NCI-H446 treated with DMSO at 0.1 percent for 48 hours (cell line): ENCODE results near the gene SPTSSB.
A peak's percentile ranks its signal among the peaks of the same experiment; 100 is the strongest.

Source experiments
- DNase-seq: peaks from one replicate; lab custom pipeline; 2025; lab: John Stamatoyannopoulos, UW

The SPTSSB gene

DNA sequence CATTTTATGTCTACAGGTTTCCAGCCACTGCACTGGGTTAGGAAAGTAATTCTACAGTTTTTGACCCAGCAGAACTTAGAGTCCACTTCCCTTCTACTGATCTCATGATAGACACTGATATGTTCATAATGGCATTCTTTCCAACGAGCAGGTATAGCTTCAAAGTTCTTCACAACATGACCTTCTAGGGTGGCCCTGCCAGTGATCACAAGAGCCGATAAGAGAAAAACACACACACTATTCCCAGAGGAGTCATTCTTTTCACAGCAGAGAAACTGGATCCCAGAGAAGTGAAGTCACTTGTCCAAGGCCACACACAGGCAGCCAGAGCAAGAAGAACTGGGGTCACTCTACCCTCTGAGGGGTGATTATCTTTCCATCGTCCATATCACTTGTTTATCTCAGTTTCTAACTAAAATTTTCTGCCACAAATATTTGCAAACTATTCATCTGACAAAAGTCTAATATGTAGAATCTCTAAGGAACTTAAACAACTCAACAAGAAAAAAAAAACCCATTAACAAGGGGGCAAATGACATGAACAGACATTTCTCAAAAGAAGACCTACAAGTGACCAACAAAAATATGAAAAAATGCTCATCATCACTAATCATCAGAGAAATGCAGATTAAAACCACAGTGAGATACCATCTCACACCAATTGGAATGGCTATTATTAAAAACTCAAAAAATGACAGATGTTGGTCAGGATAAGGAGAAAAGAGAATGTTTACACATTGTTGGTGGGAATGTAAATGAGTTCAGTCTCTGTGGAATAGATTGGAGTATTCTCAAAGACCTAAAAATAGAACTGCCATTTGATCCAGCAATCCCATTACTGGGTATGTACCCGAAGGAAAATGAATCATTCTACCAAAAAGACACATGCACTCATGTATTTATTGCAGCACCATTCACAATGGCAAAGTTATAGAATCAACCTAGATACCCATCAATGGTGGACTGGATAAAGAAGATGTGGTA lies 31.5 kb downstream of the SPTSSB start:
- DNase-seq = no peak

DNA sequence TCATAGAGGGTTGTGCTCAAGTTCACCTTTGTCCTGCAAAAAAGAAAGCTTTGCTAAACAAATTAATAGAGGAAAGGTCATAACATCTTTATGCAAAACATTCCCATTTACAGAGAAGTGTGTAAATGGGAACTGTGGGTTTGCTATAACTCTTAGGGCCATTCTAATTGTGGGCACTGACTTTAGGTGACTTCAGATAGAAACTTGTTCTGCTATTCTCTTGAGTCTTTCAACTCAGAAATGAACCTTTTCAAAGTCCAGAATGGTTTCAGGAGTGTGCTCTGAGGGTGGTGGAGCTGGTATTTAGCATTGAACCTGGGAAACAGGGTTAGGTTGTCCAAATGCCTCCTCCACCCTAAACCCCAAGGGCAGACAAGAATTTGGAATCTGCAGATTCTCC lies 34.0 kb downstream of the SPTSSB start:
- DNase-seq = no peak

DNA sequence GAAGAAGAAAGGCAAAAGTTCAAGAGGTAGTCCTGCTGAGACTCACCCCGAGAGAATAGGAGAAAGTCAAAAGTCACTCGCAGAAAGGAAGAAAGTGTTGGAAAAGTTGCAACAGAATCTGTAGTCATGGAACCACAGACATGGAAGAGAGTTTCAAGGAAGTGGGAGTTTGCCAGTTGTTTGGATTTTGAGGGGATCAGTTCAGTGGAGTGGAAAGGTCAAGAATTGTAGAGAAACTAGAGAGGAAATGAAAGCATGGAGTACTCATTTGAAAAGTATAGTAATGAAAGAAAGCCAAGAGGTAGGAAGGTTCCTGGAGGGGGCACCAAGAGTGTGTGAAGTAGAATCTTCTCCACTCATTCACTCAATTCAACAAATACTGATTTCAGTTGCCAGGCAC lies 34.7 kb downstream of the SPTSSB start:
- no peak for DNase-seq

DNA sequence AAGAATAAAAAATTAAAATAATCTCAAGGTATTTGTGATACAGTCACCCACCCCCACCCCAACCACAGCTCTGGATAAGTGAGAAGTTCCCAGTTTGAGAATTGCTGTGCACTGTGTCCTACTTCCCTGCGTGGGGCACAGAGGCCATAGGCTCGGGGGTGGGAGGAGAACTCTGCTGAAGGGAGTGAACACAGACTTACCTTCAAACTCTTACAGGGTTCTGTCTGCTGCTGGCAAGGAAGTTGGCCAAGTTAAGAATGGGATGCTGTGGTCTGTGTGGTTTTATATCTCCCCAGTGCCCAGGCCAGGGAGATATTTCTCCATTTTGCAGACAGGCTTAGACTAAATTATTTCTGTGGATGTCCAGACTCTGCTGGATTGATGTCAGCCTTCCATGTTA lies 37.6 kb downstream of the SPTSSB start:
- no peak for DNase-seq

DNA sequence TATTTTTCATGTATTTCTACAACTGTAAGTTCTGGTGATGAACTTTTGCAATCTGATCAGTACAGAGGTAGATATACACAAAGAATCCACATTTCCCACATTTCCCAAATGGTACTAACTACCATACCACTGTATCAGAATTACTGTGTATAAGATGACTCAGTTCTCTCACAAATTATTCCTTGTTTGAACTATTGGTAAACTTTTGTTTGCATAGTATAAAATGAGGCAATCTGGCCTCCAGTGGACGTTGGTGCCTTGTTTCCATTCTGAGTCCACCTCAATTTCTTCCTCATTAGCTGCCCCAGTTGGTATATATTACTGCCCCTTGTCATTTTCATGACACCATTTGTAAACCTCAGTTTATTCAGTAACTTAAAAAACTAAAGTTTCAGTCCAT lies 38.5 kb downstream of the SPTSSB start:
- DNase-seq = no peak

DNA sequence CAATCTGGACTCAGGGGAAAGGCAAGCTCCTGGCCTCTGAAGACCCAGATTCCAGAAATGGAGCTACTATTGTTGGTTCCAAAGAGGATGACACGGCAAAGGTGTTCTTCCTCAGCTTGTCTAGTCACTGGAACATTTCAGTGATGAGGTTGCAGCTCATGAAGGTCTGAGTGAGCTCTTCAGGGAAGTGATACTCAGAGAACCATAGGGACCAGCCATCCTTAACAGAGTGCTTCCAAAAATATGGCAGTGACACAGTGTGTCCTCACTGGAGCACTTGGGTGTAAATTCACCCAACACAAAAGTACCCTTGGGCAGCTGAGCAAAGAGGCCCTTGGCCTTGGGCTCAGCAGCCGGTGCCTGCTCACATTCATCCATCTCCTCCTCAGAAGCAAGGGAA lies 46.3 kb downstream of the SPTSSB start:
- no peak for DNase-seq

DNA sequence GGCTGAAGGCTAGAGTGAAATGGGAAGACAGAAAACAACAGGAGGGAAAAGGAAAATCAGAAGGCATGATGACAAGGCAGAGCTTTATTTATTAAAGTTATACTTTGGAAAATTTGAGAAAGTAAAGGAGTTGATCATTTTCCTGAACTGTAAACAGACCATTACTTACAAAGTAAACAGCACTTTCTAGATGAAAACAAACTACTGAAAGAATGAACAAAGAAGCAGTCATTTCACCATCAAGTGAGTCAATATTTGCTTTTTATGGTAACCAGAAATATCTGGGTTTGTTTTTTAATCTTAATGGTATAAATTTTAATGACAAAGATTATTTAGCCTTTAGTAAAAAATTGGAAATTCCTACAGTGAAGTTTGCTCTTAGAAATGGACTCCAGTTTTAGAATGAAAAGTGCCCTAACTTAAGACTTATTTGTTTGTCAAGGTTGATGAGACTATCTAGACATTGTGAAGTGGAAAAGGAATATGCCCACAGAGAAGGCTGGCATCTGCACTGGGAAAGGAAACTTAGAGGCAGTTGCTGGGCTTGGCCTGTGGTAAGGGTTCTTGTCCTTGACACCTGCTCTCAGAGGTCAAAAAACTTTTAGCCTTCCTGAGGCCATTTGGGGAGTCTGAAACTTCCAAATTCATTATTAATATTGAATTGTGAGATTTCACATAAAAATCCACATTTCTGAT lies 47.2 kb downstream of the SPTSSB start:
- no peak for DNase-seq

DNA sequence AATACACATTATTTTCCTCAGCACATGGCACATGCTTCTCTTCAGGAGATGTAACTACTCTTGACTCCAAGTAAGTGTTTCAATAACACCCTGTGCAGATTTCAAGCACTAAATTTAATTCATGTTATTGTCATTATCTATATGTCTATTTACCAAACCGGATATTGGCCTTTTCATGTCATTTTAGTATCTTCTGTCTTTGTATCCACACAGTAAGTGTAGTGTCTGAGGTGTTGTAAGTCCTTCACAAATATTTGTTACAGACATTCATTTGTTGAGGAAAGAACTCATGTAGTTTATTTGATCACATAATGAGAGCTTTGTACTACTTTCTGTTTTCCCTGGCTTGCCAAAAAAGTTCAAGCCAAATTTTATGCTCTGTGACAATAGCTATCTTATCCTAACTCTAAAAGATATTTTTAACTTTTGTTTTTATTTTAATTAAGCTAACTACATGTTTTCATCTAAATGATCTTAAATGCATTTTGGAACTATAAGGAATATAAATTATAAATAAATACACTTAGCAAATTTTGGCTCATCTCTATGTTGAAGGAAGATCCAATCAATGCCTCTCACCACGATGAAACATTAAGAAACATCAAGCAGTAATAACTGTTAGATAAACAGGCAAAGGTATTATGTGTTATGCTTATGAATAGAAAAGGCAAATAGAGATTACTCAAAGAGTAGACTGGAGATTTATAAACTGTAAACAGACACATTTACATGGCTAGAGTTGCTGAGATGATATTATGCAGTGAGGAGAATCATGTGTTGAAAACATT lies 48.3 kb downstream of the SPTSSB start:
- DNase-seq = no peak

DNA sequence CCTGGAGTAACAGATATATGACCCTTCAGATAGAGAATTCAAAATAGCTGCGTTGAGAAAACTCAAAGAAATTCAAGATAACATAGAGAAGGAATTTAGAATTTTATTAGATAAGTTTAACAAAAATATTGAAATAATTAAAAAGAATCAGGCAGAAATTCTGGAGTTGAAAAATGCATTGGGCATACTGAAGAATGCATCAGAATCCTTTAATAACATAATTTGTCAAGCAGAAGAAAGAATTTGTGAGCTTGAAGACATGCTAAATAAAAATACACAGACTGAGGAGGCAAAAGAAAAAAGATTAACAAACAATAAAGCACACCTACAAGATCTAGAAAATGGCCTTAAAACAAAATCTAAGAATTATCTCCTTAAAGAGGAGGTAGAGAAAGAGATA lies 50.5 kb downstream of the SPTSSB start:
- no peak for DNase-seq

DNA sequence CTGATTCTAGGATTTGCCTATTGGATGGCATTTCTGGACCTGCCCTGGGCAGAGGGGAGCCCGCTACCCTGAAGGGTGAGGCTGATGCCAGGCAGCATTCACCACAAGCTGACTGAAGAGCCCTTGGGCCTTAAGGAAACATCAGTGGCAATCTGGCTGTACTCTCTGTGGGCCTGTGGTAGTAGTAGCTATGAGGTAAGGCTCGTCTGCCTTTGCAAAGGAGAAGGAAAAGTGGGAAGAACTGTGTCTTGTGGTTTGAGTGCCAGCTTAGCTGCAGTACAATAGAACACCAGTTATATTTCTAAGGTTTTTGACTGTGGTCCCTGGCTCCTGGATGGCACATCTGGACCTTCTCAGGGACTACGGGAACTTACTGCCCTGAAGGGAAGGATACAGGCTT lies 51.5 kb downstream of the SPTSSB start:
- DNase-seq = no peak

DNA sequence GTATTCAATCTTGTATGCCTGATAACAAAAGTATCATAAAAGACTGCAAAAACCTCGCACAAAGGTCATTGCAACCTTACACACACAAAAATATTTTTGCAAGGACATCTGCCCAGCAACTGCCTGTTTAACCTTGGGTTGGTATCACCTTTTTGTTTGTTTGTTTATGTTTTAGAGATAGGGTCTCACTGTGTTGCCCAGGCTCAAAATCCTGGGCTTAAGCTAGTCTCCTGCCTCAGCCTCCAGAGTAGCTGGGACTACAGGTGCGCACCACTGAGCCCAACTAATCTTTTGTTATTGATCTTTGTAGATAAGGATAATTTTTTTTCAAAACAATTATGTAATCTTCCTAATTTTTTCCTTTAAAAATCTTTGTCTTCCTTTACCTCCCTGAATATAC lies 54.2 kb downstream of the SPTSSB start:
- DNase-seq = no peak

DNA sequence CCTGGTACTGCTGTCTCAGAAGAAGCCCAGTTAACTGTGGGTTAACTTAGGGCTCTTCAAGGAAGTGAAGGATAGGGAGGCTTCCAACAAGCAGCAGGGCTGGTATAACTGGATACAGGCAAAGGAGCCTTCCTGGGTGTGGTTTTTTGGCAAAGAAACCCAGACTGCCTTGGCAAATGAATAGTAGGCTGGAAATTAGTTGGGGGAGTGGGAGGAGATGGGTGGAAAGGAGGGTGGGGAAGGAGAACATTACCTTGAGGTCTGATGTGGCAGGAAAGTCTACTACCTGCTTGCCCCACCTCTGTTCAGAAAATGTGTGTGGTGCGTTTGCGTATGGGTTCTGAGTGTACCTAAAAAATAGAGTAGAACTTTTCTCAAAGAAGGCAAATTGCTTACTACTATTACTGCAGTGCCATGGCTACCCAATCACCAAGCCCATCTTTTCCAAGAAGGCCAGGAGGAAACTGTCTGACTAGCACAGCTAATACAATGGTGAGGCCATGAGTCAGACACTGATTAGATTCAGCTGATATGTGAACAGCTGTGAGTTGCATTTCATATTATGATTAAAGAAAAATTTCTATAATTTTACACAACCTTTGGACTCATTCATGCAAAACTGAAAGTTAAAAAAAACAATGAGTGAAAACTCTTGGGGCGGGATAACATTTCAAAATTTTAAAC lies 55.2 kb downstream of the SPTSSB start:
- no peak for DNase-seq

DNA sequence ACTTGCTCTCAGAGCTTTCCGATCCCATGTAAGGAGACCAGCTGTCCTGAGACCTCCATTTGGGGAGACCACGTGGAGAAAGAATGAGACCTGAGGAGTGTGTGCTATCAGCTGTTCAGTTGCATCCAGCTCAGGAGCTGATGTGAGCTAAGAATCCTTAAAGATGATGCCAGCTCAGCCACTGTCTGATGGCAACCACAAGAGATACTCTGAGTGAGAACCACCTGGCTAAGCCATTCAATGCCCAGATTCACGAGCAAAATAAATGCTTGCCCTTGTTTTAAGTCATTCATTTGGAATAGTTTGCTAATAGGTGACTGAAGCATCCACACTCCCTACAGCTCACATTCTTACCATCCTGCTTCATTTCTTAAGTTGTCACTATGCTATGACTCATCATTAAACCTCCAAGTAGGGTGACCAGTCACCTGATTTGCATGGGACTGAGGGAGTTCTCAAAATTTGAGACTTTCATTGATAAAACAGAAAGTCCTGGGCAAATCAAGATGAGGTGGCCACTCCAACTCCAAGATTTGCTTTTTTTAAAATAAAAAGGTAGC lies 56.4 kb downstream of the SPTSSB start:
- no peak for DNase-seq

DNA sequence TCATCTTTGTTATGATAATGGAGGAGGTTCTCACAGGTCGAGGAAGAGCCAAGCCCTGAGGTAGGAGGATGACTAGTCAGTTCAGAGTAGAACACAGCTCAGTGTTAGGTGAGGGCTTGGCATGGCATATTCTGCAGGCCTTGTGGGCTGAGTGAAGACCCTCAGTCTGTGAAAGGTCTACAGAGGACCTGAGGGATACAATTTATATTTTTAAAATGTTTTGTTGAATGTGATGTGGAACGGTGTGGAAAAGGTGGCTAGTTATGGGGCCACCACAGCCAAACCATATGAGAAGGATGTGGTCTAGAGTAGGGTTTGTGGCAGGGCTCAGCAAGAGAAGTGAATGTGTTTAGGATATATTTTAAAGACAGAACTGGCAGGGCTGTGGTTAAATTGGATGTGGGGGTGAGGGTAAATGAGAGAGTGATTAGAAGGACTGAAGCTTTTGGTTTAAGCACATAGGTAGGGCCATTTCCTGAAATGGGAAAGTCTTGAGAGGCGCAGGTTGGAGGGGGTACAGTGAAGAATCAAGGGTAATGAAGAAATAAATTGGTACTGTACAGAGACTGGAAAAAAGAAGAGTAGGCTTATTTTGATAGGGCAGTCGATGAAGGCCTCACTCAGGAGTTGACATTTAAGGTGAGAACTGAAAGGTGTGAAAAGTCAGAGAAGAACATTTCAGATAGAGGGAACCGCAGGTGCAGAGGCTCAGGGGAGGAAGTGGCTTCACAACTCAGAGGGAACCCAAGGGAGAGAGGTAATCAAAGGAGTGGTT lies 60.5 kb downstream of the SPTSSB start:
- DNase-seq = no peak

DNA sequence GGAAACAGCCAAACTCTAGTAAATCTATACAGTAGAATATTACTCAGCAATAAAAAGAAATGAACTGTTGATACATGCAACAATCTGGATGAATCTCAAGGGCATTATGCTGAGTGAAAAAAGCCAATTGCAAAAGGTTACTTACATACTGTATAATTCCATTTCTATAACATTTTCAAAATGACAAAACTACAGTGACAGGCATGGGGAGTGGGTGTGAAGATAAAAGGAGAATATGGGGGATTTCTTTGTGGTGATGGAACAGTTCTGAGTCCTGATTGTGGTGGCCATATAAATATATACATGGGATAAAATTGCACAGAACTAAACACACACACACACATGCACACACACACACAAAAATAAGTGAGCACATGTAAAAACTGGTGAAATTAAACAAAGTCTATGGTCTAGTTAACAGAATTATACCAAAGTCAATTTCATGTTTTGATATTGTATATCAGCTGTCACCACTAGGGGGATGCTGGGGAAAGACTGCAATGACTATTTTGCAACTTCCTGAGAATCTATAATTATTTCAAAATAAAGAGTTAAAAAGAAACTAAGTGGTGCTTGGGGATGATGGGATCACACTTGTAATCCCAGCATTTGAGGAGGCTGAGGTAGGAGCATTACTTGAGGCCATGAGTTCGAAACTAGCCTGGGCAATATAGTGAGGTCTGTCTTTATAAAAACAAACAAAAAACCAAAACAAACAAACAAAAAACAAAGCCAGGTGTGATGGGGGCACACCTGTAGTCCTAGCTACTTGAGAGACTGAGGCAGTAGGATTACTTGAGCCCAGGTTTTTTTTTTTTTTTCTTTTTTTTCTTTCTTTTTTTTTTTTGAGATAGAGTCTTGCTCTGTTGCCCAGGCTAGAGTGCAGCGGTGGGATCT lies 66.0 kb downstream of the SPTSSB start:
- DNase-seq = no peak

DNA sequence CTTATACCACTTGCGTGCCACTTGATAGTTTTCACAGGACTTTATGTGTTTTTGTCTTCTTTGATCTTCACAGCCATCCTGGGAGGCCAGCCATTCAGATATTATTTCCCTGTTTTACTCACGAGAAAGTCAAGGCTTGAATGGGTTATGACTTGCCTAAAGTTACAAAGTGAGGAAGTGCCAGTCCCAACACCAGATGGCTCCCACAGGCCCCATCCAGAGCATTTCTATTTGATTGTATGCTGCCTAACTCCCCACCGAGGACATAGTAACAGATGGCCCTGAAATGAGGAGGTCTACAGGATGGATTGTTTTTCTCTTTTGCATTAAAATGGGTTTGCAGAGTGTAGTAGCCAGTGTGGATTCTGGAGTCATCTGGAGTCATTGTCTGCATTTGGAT lies 74.5 kb downstream of the SPTSSB start:
- DNase-seq = peak; percentile 7

DNA sequence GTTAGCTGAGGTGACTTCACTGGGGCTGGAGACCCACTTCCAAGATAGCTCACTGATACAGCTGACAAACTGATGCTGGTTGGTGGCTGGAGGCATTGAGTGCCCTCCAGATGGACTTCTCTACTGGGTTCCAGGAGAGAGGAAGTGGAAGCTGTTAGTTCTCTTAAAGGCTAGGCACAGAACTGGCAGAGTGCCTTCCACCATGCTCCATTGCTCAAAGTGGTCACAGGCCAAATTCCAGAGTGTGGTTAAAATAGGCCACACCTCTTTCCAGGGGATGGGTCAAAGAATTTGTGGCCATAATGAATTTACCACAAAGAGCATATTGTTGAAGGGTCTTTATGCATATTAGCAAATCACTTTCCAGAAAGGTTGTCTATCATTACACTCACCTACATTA lies 76.0 kb downstream of the SPTSSB start:
- no peak for DNase-seq
